ENCODE results near the gene DEAF1. TPM values are rescaled to one million over a fixed set of nuclear protein-coding genes. Genes with fewer than 3 reads are reported as not detected.

Gene DEAF1
- polyA plus RNA-seq, 1 donor (not counting 4 experiments of a cell fraction or from before 2014, with no cell fraction given) = 8.1 TPM

GRCh38 chr11:698493-699115 is 3.6 kb upstream of the DEAF1 start:
- peaks cover 32% of the 10 kb centered on the region for H3K4me1 ChIP-seq (ENCODE audit: control insufficient read depth, extremely low read depth, insufficient read depth, low read length)
- H3K9me1 ChIP-seq (ENCODE audit: control insufficient read depth, extremely low read depth, insufficient read depth, low read length) = no peaks in the 10 kb centered on the region
- H4K20me1 ChIP-seq (ENCODE audit: control insufficient read depth, extremely low read depth, insufficient read depth, low read length) = no peaks in the 10 kb centered on the region
- H3K79me2 ChIP-seq (ENCODE audit: control insufficient read depth, insufficient read depth, low read length) = peaks cover 30% of the 10 kb centered on the region
- peak overlapping the region; percentile 99 for H3K9ac ChIP-seq (ENCODE audit: control insufficient read depth, extremely low read depth, insufficient read depth, low read length)
- no peak overlapping the region for H3K4me3 ChIP-seq (ENCODE audit: control insufficient read depth in 2 of 3, extremely low read depth in 1 of 3, insufficient read depth in 2 of 3, low read depth in 1 of 3, low read length in 3 of 3)
- H2AFZ ChIP-seq (ENCODE audit: control insufficient read depth, low read length) = no peak overlapping the region
- peak overlapping the region; percentile 97 for H3K27ac ChIP-seq (ENCODE audit: control insufficient read depth, insufficient read depth, low read length)
- dilution Hi-C loops (cut with MboI; ENCODE audit: extremely low pct_ligation_motif_present, low sequenced_read_pairs) = no loop called here
- H3K27me3 ChIP-seq (ENCODE audit: control insufficient read depth, extremely low read depth, insufficient read depth, low read length) = no peaks in the 10 kb centered on the region
- H3K4me2 ChIP-seq (ENCODE audit: control insufficient read depth, extremely low read depth, insufficient read depth, low read depth, low read length) = peak overlapping the region; percentile 83
- no peaks in the 10 kb centered on the region for H3K9me3 ChIP-seq (ENCODE audit: control insufficient read depth, low read depth, low read length)
- no peak for TF ChIP-seq EZH2 (IDR thresholded peaks at IDR 0.05; ENCODE audit: low read length)
- TF ChIP-seq, protein P1, sequence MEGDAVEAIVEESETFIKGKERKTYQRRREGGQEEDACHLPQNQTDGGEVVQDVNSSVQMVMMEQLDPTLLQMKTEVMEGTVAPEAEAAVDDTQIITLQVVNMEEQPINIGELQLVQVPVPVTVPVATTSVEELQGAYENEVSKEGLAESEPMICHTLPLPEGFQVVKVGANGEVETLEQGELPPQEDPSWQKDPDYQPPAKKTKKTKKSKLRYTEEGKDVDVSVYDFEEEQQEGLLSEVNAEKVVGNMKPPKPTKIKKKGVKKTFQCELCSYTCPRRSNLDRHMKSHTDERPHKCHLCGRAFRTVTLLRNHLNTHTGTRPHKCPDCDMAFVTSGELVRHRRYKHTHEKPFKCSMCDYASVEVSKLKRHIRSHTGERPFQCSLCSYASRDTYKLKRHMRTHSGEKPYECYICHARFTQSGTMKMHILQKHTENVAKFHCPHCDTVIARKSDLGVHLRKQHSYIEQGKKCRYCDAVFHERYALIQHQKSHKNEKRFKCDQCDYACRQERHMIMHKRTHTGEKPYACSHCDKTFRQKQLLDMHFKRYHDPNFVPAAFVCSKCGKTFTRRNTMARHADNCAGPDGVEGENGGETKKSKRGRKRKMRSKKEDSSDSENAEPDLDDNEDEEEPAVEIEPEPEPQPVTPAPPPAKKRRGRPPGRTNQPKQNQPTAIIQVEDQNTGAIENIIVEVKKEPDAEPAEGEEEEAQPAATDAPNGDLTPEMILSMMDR (optimal IDR thresholded peaks at IDR 0.05 in 1 of 3, IDR thresholded peaks at IDR 0.05 in 1 of 3, conservative IDR thresholded peaks at IDR 0.05 in 1 of 3; ENCODE audit: extremely low read depth in 1 of 3, insufficient read depth in 2 of 3, low read length in 3 of 3) = no peak
- no peak for FAIRE-seq
- peaks cover 9 to 26% of the 10 kb centered on the region in 2 experiments for H3K36me3 ChIP-seq (ENCODE audit: control insufficient read depth in 2 of 2, extremely low read depth in 1 of 2, insufficient read depth in 2 of 2, low read length in 2 of 2)
- no peak for DNase-seq (ENCODE audit: low read depth, low spot score)

DNA sequence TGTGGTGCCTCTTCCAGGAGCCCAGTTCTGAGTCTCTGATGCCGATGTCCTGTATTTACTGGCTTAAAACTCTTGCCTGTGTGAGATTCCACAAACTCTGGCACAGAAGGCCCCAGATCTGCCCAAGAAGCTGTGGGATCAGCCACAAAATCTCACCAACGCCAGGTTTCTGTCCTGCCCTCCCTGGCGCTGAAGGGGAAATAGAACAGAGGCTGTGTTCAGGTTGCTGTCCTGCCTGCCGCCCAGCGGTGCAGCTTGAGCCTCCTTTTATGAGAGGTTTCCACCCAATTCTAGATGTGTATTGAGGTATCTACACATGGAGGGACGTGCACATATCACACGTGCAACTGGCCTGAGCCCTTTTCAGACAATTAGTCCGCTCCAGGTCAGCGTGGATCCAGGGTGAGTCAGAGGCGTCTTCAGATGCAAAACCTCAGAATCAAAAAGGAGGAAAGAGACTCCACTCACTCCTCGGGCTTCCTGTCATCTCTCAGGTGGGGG is 2.8 kb upstream of the DEAF1 start:
- Histone ChIP-seq H2AFZ (ENCODE audit: control insufficient read depth, low read length) (no peak overlapping the region), H4K20me1 (ENCODE audit: control insufficient read depth, extremely low read depth, insufficient read depth, low read length) (no peaks in the 10 kb centered on the region), H3K4me3 (ENCODE audit: control insufficient read depth in 2 of 3, extremely low read depth in 1 of 3, insufficient read depth in 2 of 3, low read depth in 1 of 3, low read length in 3 of 3) (peak overlapping the region; percentile 4 to 62 (median 31)), H3K4me2 (ENCODE audit: control insufficient read depth, extremely low read depth, insufficient read depth, low read depth, low read length) (peak overlapping the region; percentile 83), H3K4me1 (ENCODE audit: control insufficient read depth, extremely low read depth, insufficient read depth, low read length) (peaks cover 40% of the 10 kb centered on the region), H3K27me3 (ENCODE audit: control insufficient read depth, extremely low read depth, insufficient read depth, low read length) (no peaks in the 10 kb centered on the region), H3K36me3 (ENCODE audit: control insufficient read depth in 2 of 2, extremely low read depth in 1 of 2, insufficient read depth in 2 of 2, low read length in 2 of 2) (peaks cover 9 to 26% of the 10 kb centered on the region in 2 experiments), H3K9me3 (ENCODE audit: control insufficient read depth, low read depth, low read length) (no peaks in the 10 kb centered on the region), H3K79me2 (ENCODE audit: control insufficient read depth, insufficient read depth, low read length) (peaks cover 33% of the 10 kb centered on the region), H3K9ac (ENCODE audit: control insufficient read depth, extremely low read depth, insufficient read depth, low read length) (peak overlapping the region; percentile 99), H3K9me1 (ENCODE audit: control insufficient read depth, extremely low read depth, insufficient read depth, low read length) (no peaks in the 10 kb centered on the region), H3K27ac (ENCODE audit: control insufficient read depth, insufficient read depth, low read length) (peak overlapping the region; percentile 97)
- peak; percentile 66 for FAIRE-seq
- TF ChIP-seq EZH2 (IDR thresholded peaks at IDR 0.05; ENCODE audit: low read length) = no peak
- TF ChIP-seq, protein P1 (optimal IDR thresholded peaks at IDR 0.05 in 1 of 3, IDR thresholded peaks at IDR 0.05 in 1 of 3, conservative IDR thresholded peaks at IDR 0.05 in 1 of 3; ENCODE audit: extremely low read depth in 1 of 3, insufficient read depth in 2 of 3, low read length in 3 of 3) = no peak
- dilution Hi-C loops (cut with MboI; ENCODE audit: extremely low pct_ligation_motif_present, low sequenced_read_pairs) = no loop called here
- DNase-seq (ENCODE audit: low read depth, low spot score) = no peak

Data from keratinocyte (primary cell).